ENCODE data around the gene DZIP1L.
"Not testable (repeated sequence)": the region's sequence is repeated elsewhere in the genome, so short reads cannot be mapped to it uniquely, and the experiment has no call there.

DZIP1L gene

DNA sequence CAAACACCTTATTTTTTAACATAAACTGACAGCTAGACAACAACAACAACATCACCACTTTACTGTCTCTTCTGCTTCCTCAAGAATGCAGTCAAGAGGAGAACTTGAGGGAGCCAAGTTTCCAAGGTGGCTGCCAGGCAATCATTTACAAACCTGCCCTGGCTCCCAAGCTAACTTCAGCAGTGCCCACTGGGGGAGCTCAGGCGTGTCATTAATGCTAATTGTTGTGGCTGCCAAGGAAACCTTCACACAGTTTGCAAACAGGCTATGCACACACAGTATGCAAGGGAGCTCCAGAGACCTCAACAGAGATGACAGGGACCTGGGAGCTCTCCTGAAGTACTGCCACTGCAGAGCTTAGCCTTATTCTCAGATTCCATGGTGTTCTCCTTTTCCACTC is 2.1 kb downstream of the DZIP1L start:
- no peak for DNase-seq

- no peak for DNase-seq
These were observed 3.0 kb downstream of the DZIP1L start for GRCh38 chr3:138112362-138112761.

- no peak for DNase-seq
These were observed 9.8 kb downstream of the DZIP1L start for GRCh38 chr3:138105598-138105997.

- DNase-seq = no peak
These were observed 11.9 kb downstream of the DZIP1L start for GRCh38 chr3:138103466-138103865.

DNA sequence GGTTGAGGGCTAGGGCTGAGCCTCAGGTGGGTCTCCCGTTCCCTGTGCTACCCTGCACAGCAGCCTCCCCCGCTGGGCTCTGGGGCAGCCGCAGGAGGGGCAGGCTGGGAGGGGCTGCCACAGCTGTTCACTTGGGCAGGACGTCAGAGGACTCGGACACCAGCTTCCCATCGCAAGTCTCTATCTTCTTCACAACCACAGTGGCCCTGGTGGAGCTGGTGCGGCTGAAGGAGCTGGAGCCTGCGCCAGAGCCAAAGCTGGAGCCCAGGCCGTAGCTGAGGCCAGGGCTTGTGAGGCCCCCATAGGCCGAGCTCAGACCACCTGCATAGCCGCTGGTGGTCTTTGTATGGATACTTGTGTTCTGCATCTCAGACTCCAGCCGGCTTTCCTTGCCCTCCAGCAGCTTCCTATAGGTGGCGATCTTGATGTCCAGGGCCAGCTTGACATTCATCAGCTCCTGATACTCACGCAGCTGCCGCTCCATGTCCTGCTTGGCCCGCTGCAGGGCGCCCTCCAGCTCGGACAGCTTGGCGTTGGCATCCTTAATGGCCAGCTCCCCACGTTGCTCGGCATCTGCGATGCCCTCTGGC is 14.0 kb downstream of the DZIP1L start:
- not testable (repeated sequence) for DNase-seq

DNA sequence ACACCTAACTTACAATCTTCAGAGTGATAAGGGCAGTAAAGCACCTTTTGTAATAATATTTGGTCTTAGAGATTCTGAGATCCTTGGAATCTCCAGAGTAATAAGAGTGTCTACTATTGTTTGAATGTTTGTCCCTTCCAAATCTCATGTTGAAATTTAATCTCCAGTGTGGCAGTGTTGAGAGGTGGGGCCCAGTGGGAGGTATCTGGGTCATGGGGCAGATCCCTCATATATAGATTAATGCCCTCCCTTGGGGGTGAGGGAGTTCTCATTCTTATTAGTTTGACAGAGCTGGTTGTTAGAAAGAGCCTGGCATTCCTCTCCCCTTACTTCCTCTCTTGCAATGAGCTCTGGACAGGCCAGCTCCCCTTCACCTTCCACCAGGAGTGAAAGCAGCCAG is 16.0 kb downstream of the DZIP1L start:
- no peak for DNase-seq

DNA sequence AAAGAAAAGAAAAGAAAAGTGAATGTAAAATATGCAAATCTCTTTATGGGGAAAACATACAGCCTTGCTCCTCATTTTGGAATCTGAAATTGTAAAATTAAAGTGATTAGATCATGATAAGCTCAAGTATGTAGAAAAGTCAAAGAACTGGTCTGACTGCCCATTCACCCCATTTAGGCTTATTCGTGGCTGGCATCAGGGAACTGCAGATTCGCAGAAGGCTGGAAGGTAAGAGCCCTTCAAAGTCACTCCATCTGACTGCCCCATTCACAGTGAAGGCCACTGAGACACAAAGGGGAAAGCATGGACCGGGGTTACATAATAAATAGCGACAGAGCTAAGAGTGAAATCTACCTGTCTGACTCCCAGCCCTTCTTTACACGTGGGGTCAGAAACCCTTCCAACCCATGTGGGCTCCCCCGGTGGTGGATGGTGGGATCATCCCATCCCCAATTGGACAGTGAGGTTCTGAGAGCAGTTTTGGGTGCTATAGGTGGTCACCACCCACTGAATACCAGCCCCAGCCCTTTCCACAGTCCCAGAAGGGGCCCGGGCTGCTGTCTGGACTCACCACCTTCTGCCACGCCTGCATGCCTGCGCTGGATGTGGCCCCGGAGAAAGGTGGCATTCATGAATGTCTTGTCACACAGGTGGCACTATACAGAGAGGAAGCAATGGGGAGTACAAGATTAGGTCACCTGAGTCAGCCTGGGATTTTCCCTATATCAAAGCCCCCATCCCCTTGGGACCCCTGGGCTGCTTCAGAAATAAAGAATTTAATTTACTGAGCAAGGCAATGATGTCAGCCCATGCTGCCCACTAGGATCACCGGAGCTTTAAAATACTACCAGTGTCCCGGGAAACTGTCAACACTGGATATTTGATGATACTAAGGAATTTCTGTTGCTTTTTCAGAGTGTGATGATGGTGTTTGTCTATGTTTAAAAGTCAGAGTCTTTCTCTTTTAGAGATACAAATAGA is 17.9 kb downstream of the DZIP1L start:
- DNase-seq = no peak

- DNase-seq = no peak
These were observed 21.7 kb downstream of the DZIP1L start for GRCh38 chr3:138093721-138094120.

- no peak for DNase-seq
These were observed 23.4 kb downstream of the DZIP1L start for GRCh38 chr3:138092023-138092422.

DNA sequence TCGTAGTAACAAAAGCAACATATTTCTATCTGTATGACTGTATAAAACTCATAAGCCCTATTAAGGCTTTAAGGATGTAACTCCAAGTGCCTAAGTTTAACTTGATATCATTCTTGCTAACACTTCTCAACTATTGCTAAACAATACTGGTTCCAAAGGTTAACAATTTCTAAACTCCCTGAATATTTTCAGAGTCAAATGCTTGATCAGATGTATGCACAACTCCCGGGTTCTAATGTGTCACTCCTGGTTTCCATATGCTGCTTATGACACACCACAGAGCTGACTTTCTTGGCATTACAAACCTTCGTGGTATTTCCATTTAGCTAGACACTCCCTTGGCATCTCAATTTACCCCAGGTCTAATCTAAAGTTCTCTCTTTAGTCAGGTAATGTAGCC is 26.3 kb downstream of the DZIP1L start:
- DNase-seq = no peak

- not testable (repeated sequence) for DNase-seq
These were observed 29.7 kb downstream of the DZIP1L start for GRCh38 chr3:138085745-138086144.

GRCh38 chr3:138084196-138084595 is 31.2 kb downstream of the DZIP1L start:
- DNase-seq = no peak

DNA sequence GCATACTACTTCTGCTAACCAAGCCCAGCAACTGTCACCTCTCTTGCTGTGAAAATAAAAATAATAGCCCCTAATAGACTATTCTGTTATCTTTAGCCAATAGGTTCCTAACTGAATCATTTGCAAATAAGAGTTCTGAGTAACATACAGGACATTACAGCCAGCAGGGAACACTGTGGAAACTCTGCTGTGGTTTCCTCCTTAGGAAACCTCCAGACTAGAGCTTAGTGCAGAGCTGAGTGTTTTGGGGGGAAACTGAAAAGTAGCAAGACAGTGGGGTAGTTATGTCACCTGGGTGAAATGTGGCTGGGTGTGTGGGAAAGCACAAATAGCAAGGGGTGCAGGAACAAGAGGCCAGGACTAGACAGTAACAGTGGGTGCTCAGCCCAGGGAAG is 32.4 kb downstream of the DZIP1L start:
- no peak for DNase-seq

- DNase-seq = no peak
These were observed 33.1 kb downstream of the DZIP1L start for GRCh38 chr3:138082085-138082991.

- no peak for DNase-seq
These were observed 33.9 kb downstream of the DZIP1L start for GRCh38 chr3:138081371-138082084.

GRCh38 chr3:138079901-138080300 is 35.5 kb downstream of the DZIP1L start:
- no peak for DNase-seq

- no peak for DNase-seq
These were observed 36.5 kb downstream of the DZIP1L start for GRCh38 chr3:138078901-138079344.

DNA sequence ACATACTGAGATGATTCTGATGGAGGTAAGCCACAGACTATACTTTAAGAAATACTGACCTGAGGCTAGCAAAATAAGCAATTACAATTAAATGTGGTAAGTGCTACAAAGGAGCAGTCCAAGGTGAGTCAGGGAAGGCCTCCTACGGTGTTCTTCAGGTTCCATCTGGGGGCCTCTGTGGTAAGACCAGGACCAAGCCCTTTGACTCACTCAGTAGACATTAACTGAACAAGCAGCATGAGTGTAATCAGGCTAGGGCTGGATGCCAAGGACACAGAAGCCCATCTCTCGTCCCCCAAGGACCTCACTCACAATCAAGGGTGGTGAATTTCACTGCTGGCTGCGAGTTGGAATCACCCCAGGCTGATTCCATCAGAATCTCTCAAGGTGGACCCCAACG is 37.3 kb downstream of the DZIP1L start:
- DNase-seq = no peak

DNA sequence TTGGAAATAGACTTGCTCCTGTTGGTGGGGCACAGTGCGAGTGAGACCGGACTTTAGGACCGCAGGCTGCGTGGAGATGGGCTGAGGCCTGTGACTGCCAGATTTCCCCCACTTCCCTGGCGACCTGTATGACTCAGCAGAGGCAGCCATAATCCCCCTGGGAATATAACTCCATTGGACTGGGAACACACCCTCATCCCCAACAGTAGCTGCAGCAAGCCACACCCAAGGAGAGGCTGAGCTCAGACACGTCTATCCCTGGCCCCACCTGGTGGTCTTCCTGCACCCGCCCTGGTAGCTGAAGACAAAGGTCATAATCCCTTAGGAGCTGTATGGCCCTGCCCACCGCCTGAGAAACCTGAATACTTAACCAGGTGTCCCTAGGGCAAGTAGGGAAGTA is 42.6 kb downstream of the DZIP1L start:
- DNase-seq = no peak

- DNase-seq = no peak
These were observed 45.4 kb downstream of the DZIP1L start for GRCh38 chr3:138070006-138070405.

- peak; percentile 55 for DNase-seq
These were observed 46.7 kb downstream of the DZIP1L start for GRCh38 chr3:138068579-138069174.

GRCh38 chr3:138068046-138068445 is 47.4 kb downstream of the DZIP1L start:
- DNase-seq = no peak

All from NCI-H1092 treated with DMSO at 0.1 percent for 48 hours (cell line).